A549 treated with CORT108297 at 1 μM for 4 hours (cell line): ENCODE measurements around the gene ZNF880. TPM values are rescaled to one million over a fixed set of nuclear protein-coding genes. Genes with fewer than 3 reads are reported as not detected.

Experiments used
- total RNA-seq: library from RNA; stranded (reverse); fragments of 200-300 nt; extraction: Qiagen RNA extraction; gene quantifications from 5 replicates; pipeline ENCODE4 v1.2.3, GENCODE V29; 2022

Gene ZNF880
- total RNA-seq = 0.55 to 1.3 TPM (median 0.70 TPM) in 5 replicates

DNA sequence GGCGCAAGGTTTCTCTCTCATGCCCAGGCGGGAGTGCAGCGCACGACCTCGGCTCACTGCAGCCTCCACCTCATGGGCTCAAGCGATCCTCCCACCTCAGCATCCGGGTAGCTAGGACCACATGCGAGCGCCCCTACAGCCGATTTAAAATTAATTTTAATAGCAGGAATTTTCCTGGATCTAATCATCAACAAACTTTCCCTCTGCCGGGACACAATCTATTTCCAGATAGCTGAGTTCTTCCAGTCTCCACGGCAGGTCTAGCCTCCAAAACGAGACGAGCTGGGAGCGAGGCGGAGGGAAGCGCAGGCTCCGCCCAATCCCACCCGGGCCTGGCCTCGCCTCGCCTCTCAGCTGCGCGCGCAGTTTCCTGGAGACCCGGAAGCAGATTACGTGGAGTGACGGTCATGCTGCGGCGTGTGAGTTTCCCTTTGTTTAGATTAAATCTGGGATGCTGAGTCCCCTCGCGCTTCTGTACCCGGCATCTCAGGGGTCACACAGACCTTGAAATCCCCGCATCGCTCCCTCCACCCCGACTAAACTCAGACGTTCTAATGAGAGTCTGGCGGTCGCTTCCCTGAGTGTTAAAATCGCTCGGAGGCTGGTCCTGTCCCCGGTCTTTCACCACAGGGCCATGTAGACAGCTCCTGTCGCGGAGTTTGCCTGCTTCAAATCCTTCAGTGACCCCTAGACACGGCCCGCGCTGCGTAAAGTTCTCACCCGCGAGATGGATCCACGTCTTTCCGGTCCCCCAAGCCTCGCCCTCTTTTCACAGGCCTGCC is at the start of gene ZNF880:
Gene ZNF880 (plus strand): TSS at position 365 of the 782 bp plus-strand sequence. CDS start 43 bp downstream, at position 408.

DNA sequence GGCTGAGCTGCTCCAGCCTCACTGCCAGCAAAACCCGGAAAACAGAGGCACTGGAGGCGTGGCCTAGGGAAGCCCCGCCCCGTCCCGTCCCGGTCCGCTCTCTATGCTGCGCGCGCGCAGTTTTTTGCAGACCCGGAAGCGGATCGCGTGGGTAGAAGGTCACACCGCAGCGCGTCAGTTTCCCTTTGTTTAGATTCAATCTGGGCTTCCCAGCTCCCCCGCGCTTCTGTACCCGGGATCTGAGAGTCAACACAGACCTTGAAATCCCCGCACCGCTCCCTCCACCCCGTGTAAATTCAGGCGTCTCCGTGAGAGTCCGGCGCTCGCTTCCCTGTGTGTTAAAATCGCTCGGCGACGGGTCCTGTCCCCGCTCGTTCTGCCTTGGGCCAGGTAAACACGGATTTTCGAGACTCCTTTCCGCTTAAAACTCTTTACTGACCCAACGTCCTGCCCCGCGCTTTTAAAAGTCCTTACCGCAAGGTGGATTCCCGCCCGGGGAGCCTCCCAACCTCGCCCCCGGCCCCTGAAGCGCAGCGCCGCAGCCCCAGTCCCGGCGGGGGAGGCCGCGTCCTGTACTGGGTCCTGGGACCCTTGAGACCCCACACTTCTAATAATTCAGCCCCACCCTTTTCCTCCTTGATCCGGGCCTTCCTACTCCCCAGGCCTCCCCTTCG is 33.5 kb upstream of the ZNF880 start, which contains the start of gene ZNF610:
Gene ZNF610 (plus strand): TSS at position 127 of the 674 bp plus-strand sequence. CDS start 12,930 bp downstream, outside the sequence.

DNA sequence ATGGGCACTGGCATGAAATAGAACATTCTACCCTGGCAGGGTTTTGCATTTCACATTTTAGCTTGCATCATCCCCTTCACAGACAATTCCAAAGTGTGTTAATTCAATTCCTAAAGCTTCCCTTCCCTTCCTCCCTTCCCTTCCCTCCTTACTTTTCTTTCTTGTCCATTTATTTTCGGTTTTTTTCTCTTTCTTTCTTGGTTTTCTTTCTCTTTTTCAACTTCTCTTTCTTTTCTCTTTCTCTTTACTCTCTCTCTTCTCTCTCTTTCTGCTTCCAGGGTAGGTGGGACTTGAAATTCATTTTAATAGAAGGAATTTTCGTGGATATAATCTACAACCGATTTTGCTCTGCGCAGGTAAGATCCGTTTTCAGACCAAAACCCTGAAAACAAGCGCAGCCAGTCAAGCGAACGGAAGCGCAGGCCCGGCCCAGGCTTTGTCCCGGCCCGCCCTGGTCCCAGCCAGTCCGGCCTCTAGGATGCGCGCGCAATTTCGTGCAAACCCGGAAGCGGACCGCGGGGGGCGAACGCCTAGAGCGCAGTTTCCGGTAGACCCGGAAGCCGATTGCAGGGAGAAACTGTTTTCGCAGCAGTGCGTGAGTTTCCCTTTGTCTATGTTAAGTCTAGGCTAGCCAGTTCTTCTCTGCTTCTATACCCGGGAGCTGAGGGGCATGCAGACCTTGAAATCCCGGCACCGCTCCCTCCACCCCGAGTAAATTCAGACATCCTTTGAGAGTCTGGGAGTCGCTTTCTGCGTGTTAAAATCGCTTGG is 27.8 kb downstream of the ZNF880 start, which contains the start of gene ZNF528:
Gene ZNF528 (plus strand): TSS at position 540 of the 771 bp plus-strand sequence. CDS start 4,165 bp downstream, outside the sequence.

DNA sequence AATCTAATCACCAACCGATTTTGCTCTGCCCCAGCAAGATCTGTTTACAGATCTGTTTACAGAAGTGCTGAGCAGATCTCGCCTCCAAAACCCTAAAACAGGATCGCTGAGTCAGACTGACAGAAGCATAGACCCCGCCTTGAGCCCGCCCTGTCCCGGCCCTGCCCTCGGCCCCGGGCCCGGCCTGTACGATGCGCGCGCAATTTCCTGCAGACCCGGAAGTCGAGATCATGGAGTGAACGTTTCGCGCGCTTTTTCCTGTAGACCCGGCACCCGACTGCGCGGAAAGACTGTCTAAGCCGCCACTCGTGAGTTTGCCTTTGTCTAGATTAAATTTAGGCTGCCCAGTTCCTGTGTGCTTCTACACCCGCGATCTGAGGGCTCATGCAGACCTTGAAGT is 59.2 kb downstream of the ZNF880 start, which contains the start of gene ZNF534:
Gene ZNF534 (plus strand): TSS at position 212 of the 400 bp plus-strand sequence. CDS start 2,327 bp downstream, outside the sequence.

Other genes starting within 250 kb of the ZNF880 start
- 0.61 to 1.2 TPM (median 0.68 TPM) in 5 replicates for gene ZNF616, start 230.0 kb upstream of the ZNF880 start, total RNA-seq
- gene ZNF836, start 198.3 kb upstream of the ZNF880 start, total RNA-seq = 0.68 to 1.4 TPM (median 0.82 TPM) in 5 replicates
- gene PPP2R1A, start 179.9 kb upstream of the ZNF880 start, total RNA-seq = 186 to 314 TPM (median 307 TPM) in 5 replicates
- 5.6 to 12.8 TPM (median 8.5 TPM) in 5 replicates for gene ZNF766, start 100.3 kb upstream of the ZNF880 start, total RNA-seq
- gene ZNF480, start 72.8 kb upstream of the ZNF880 start, total RNA-seq = 6.9 to 17.9 TPM (median 17.1 TPM) in 5 replicates
- 0.08 TPM in 1 of 5 replicates, not detected in the others for gene ZNF610, start 33.7 kb upstream of the ZNF880 start, total RNA-seq
- gene ZNF528, start 27.9 kb downstream of the ZNF880 start, total RNA-seq = 0.08 to 0.21 TPM (median 0.10 TPM) in 4 of 5 replicates, not detected in the other
- not detected in 5 replicates for gene ZNF534, start 59.2 kb downstream of the ZNF880 start, total RNA-seq
- not detected in 5 replicates for gene ZNF578, start 83.6 kb downstream of the ZNF880 start, total RNA-seq
- gene ZNF808, start 157.7 kb downstream of the ZNF880 start, total RNA-seq = 0.09 to 0.22 TPM (median 0.12 TPM) in 5 replicates
- gene ZNF701, start 200.4 kb downstream of the ZNF880 start, total RNA-seq = 0.07 to 0.33 TPM (median 0.24 TPM) in 5 replicates